ENCODE data around the gene OR5K1. TPM values are rescaled to one million over a fixed set of nuclear protein-coding genes. Genes with fewer than 3 reads are reported as not detected.

OR5K1 gene
- not detected for total RNA-seq

DNA sequence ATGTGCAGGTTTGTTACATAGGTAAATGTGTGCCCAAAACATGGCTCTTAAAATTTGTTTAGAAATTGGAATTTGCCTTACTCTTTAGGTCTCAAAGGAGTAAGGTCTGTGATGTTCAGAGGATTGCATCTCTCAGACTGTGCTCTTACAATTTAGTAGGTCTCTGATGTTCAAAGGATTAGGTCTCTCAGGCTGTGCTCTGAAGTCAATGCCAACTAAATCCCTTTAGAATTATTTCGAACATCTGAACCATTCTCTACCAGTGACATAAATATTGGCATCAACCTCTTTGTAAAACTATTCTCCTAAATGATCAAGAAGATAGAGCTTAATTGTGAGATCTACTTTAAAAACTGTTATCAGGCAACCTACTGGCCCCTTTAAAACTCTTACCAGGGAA, at the start of gene OR5K1:
TSS of gene OR5K1 (plus strand) at position 301 of the 400 bp plus-strand sequence. CDS start 6,376 bp downstream, outside the sequence.
- WGBS, 2 donors (ENCODE audit: low coverage in 1 of 2): 63 to 100% methylated on average over 1 of the region's 1 CpG
- no peak for TF ChIP-seq POLR2A (IDR thresholded peaks at IDR 0.05)

GRCh38 chr3:98432575-98432974, 30.4 kb upstream of the OR5K1 start:
- Histone ChIP-seq H3K36me3 (no peaks in the 10 kb centered on the region), H3K9me3 (peaks cover 0 to 37% (median 0%) of the 10 kb centered on the region in 3 donors), H3K27me3 (no peaks in the 10 kb centered on the region), H3K4me3 (no peak overlapping the region), H3K27ac (no peak overlapping the region), H3K4me1 (no peaks in the 10 kb centered on the region)
- TF ChIP-seq EP300 (IDR thresholded peaks at IDR 0.05) (no peak), CTCF (IDR thresholded peaks at IDR 0.05) (no peak), POLR2A (IDR thresholded peaks at IDR 0.05) (no peak), POLR2AphosphoS5 (IDR thresholded peaks at IDR 0.05) (no peak)
- ATAC-seq: no peak

More for the DNA sequence above, at the start of gene OR5K1:
- Histone ChIP-seq H3K9me3 (peaks cover 0 to 23% (median 0%) of the 10 kb centered on the region in 3 donors), H3K27me3 (no peaks in the 10 kb centered on the region), H3K36me3 (no peaks in the 10 kb centered on the region), H3K27ac (no peak within 1 kb of the TSS), H3K4me1 (no peaks in the 10 kb centered on the region), H3K4me3 (no peak within 1 kb of the TSS)
- ATAC-seq: no peak

DNA sequence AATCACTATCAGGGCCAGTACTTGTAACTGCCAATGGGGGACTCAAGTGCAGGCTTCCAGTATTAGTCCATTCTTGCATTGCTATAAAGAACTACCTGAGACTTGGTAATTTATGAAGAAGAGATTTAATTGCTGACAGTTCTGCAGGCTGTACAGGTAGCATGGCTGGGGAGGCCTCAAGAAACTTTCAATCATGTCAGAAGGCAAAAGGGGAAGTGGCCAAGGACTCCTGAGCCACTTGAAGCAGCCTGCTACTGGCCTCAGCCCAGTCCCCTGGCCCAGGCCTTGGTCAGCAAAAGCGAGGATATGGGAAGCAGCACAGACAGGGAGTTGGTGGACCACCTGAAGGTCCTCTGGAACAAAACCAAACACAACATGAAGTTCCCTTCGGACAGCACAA, 29.2 kb upstream of the OR5K1 start:
- peaks cover 0 to 26% (median 0%) of the 10 kb centered on the region in 3 donors for H3K9me3 ChIP-seq
- no peaks in the 10 kb centered on the region for H3K36me3 ChIP-seq
- H3K4me3 ChIP-seq: no peak overlapping the region
- ATAC-seq: no peak
- TF ChIP-seq CTCF (IDR thresholded peaks at IDR 0.05) (no peak), POLR2A (IDR thresholded peaks at IDR 0.05) (no peak), EP300 (IDR thresholded peaks at IDR 0.05) (no peak), POLR2AphosphoS5 (IDR thresholded peaks at IDR 0.05) (no peak)
- H3K27me3 ChIP-seq: no peaks in the 10 kb centered on the region
- H3K27ac ChIP-seq: no peak overlapping the region
- H3K4me1 ChIP-seq: no peaks in the 10 kb centered on the region
- 31 to 40% methylated on average over 2 of the region's 2 CpGs for WGBS, 2 donors (ENCODE audit: low coverage in 1 of 2)

GRCh38 chr3:98434412-98434811, 28.6 kb upstream of the OR5K1 start:
- H3K4me1 ChIP-seq: no peaks in the 10 kb centered on the region
- no peak overlapping the region for H3K27ac ChIP-seq
- peaks cover 0 to 20% (median 0%) of the 10 kb centered on the region in 3 donors for H3K9me3 ChIP-seq
- 50% methylated on average over 1 of the region's 4 CpGs; no CpG with 5 or more reads in 1 of the 2 donors for WGBS, 2 donors (ENCODE audit: low coverage in 1 of 2)
- no peak overlapping the region for H3K4me3 ChIP-seq
- no peak for ATAC-seq
- TF ChIP-seq POLR2AphosphoS5 (IDR thresholded peaks at IDR 0.05) (no peak), CTCF (IDR thresholded peaks at IDR 0.05) (no peak), EP300 (IDR thresholded peaks at IDR 0.05) (no peak)
- no peaks in the 10 kb centered on the region for H3K36me3 ChIP-seq
- H3K27me3 ChIP-seq: no peaks in the 10 kb centered on the region

GRCh38 chr3:98440283-98440682, 22.7 kb upstream of the OR5K1 start:
- TF ChIP-seq CTCF (IDR thresholded peaks at IDR 0.05): no peak
- H3K36me3 ChIP-seq: no peaks in the 10 kb centered on the region
- no peak for ATAC-seq
- no peak overlapping the region for H3K4me3 ChIP-seq
- H3K9me3 ChIP-seq: no peaks in the 10 kb centered on the region
- no peaks in the 10 kb centered on the region for H3K4me1 ChIP-seq
- H3K27me3 ChIP-seq: no peaks in the 10 kb centered on the region
- H3K27ac ChIP-seq: no peak overlapping the region

DNA sequence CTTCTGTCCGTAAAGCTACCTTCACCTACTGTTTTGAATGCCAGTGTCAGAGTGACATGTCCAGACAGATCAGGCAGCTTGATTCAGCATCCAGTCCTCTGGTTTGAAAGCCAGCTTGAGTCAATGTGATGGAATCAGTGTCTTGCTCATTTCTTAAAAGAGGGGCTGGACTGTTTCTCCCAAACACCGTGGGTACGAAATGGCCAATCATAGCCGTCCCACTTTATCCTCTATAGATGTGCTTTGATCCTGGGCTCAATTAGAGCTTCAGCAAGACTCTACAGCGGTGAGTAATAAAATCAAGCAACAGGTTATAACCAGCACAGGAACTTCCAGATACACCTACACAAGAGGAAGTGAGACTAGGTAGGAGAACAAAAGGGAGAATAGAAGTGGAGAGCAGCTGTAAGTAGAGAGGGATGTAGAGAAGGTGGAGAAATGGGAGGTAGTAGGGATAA, 17.0 kb upstream of the OR5K1 start:
- no peak for ATAC-seq
- Histone ChIP-seq H3K27me3 (no peaks in the 10 kb centered on the region), H3K9me3 (no peaks in the 10 kb centered on the region), H3K4me1 (no peaks in the 10 kb centered on the region), H3K36me3 (no peaks in the 10 kb centered on the region), H3K27ac (no peak overlapping the region), H3K4me3 (no peak overlapping the region)
- TF ChIP-seq POLR2AphosphoS5 (IDR thresholded peaks at IDR 0.05) (no peak), POLR2A (IDR thresholded peaks at IDR 0.05) (no peak), CTCF (IDR thresholded peaks at IDR 0.05) (no peak), EP300 (IDR thresholded peaks at IDR 0.05) (no peak)
- WGBS, 2 donors (ENCODE audit: low coverage in 1 of 2): 85 to 94% methylated on average over 4 of the region's 5 CpGs

Data from gastroesophageal sphincter (tissue), 4 donors.